Measurements from ENCODE around the gene VSX1.

DNA sequence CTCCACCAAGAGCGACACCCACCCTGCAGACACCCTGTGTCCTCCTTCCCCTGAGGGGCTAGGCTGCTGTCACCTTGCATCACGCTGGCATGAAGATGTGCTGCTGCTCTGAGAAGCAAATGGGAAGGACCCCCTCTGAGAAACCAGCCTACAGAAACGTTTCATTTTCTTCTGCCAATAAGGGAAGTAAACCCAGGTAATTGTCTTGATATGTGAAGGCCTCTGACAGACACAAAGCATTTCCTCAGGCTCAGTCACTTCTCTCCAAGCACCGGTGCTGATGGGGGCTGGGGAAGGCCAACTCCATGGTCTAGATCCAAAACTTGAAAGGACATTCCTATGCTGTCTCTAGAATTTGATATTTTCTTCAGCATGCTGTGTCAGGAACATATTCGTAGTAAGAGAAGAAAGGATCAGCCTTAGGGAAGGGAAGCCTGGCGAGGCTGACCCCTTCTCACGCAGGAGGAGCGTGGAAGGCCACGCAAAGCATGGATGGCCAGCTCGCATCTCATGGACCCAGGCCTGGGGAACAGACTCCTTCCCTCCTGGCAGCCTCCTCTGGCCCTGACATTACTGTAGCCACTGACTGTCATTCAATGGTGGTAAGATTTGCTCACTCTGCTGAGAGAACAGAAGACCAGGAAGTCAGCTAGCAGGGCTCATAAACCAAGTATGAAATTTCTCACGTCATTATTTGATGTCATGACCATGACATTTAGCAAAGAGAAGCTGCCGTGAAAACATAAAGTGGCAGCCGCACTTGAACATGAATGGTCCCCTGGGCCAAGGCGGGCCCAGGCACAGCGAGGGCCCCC, 44.4 kb downstream of the VSX1 start:
- TF ChIP-seq YY1 (IDR thresholded peaks at IDR 0.05) (no peak), EGR1 (IDR thresholded peaks at IDR 0.05; ENCODE audit: low read depth in 2 of 2) (no peak), TAF1 (conservative IDR thresholded peaks at IDR 0.05) (no peak), RXRA (IDR thresholded peaks at IDR 0.05) (no peak), SP1 (IDR thresholded peaks at IDR 0.05) (no peak), GABPA (IDR thresholded peaks at IDR 0.05 in 1 of 2, conservative IDR thresholded peaks at IDR 0.05 in 1 of 2) (no peak)
- TF ChIP-seq, protein P1, sequence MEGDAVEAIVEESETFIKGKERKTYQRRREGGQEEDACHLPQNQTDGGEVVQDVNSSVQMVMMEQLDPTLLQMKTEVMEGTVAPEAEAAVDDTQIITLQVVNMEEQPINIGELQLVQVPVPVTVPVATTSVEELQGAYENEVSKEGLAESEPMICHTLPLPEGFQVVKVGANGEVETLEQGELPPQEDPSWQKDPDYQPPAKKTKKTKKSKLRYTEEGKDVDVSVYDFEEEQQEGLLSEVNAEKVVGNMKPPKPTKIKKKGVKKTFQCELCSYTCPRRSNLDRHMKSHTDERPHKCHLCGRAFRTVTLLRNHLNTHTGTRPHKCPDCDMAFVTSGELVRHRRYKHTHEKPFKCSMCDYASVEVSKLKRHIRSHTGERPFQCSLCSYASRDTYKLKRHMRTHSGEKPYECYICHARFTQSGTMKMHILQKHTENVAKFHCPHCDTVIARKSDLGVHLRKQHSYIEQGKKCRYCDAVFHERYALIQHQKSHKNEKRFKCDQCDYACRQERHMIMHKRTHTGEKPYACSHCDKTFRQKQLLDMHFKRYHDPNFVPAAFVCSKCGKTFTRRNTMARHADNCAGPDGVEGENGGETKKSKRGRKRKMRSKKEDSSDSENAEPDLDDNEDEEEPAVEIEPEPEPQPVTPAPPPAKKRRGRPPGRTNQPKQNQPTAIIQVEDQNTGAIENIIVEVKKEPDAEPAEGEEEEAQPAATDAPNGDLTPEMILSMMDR (IDR thresholded peaks at IDR 0.05; ENCODE audit: low read depth, low read length, missing input control), result no peak
- TF ChIP-seq, protein P2, sequence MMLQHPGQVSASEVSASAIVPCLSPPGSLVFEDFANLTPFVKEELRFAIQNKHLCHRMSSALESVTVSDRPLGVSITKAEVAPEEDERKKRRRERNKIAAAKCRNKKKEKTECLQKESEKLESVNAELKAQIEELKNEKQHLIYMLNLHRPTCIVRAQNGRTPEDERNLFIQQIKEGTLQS (IDR thresholded peaks at IDR 0.05), result no peak
